GM23338 (cell line): ENCODE results near the gene MAD1L1.

Experiments used
- CREB1 ChIP-seq: fragments of 250-450 bp; sonication (Bioruptor Pico); IDR thresholded peaks from 2 replicates; pipeline ENCODE4 v1.5.0; 2020; ENCODE audit warnings: low read depth, mild to moderate bottlenecking, moderate library complexity
- EZH2 ChIP-seq: fragments of 200-600 bp; sonication (generic); IDR thresholded peaks from one replicate; pipeline ENCODE4 v1.8.0; 2017; ENCODE audit warnings: antibody characterized with exemption, mild to moderate bottlenecking, low read depth; ENCODE audit not compliant: unreplicated experiment
- EZH2phosphoT487 ChIP-seq: fragments of 200-600 bp; sonication (generic); IDR thresholded peaks from one replicate; pipeline ENCODE4 v1.8.1; 2018; ENCODE audit warnings: antibody characterized with exemption; ENCODE audit not compliant: unreplicated experiment
- STAT1 ChIP-seq: IDR thresholded peaks from one replicate; pipeline ENCODE4 v1.6.1; 2016; ENCODE audit warnings: antibody characterized with exemption; ENCODE audit not compliant: unreplicated experiment
- TF ChIP-seq, protein P1 (sequence below), 2 experiments: fragments of 200-600 bp in 1 of 2; sonication (generic) in 1 of 2; conservative IDR thresholded peaks; 2 replicates each; pipeline versions ENCODE4 v1.5.1 to v1.6.1; 2016 to 2017; ENCODE audit warnings: antibody characterized with exemption in 2 of 2, low read depth in 2 of 2, mild to moderate bottlenecking in 2 of 2, moderate library complexity in 1 of 2
- TF ChIP-seq, protein P2 (sequence below): IDR thresholded peaks from one replicate; pipeline ENCODE4 v1.6.1; 2018; ENCODE audit warnings: antibody characterized with exemption; ENCODE audit not compliant: unreplicated experiment
- TF ChIP-seq, protein P3 (sequence below): fragments of 250-450 bp; sonication (Bioruptor Pico); IDR thresholded peaks from 2 replicates; pipeline ENCODE4 v1.5.0; 2020; ENCODE audit warnings: mild to moderate bottlenecking, moderate library complexity

DNA sequence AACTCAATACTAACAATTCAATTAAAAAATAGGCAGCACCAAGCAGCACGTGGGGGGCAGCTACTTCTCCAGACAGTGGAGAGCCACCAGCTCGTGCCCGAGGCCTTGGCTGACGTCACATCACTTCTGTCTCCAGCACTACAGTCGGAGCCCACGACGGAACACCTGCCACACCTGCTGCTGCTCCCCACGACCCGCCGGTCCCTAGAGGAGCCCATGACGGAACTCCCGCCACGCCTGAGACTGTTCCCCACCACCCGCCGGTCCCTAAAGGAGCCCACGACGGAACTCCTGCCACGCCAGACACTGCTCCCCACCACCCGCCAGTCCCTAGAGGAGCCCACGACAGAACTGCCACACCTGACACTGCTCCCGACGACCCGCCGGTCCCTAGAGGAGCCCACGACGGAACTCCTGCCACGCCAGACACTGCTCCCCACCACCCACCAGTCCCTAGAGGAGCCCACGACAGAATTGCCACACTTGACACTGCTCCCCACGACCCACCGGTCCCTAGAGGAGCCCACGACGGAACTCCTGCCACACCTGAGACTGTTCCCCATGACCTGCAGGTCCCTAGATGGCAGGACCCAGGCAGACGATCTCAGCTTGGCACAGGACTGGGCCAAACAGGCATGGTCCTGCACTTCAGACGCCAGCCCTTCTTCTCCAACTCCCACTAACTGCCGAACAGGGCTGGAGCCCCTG, 304.7 kb downstream of the MAD1L1 start:
- TF ChIP-seq, protein P1, sequence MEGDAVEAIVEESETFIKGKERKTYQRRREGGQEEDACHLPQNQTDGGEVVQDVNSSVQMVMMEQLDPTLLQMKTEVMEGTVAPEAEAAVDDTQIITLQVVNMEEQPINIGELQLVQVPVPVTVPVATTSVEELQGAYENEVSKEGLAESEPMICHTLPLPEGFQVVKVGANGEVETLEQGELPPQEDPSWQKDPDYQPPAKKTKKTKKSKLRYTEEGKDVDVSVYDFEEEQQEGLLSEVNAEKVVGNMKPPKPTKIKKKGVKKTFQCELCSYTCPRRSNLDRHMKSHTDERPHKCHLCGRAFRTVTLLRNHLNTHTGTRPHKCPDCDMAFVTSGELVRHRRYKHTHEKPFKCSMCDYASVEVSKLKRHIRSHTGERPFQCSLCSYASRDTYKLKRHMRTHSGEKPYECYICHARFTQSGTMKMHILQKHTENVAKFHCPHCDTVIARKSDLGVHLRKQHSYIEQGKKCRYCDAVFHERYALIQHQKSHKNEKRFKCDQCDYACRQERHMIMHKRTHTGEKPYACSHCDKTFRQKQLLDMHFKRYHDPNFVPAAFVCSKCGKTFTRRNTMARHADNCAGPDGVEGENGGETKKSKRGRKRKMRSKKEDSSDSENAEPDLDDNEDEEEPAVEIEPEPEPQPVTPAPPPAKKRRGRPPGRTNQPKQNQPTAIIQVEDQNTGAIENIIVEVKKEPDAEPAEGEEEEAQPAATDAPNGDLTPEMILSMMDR (conservative IDR thresholded peaks at IDR 0.05; ENCODE audit: low read depth in 2 of 2) = no peak
- TF ChIP-seq, protein P2, sequence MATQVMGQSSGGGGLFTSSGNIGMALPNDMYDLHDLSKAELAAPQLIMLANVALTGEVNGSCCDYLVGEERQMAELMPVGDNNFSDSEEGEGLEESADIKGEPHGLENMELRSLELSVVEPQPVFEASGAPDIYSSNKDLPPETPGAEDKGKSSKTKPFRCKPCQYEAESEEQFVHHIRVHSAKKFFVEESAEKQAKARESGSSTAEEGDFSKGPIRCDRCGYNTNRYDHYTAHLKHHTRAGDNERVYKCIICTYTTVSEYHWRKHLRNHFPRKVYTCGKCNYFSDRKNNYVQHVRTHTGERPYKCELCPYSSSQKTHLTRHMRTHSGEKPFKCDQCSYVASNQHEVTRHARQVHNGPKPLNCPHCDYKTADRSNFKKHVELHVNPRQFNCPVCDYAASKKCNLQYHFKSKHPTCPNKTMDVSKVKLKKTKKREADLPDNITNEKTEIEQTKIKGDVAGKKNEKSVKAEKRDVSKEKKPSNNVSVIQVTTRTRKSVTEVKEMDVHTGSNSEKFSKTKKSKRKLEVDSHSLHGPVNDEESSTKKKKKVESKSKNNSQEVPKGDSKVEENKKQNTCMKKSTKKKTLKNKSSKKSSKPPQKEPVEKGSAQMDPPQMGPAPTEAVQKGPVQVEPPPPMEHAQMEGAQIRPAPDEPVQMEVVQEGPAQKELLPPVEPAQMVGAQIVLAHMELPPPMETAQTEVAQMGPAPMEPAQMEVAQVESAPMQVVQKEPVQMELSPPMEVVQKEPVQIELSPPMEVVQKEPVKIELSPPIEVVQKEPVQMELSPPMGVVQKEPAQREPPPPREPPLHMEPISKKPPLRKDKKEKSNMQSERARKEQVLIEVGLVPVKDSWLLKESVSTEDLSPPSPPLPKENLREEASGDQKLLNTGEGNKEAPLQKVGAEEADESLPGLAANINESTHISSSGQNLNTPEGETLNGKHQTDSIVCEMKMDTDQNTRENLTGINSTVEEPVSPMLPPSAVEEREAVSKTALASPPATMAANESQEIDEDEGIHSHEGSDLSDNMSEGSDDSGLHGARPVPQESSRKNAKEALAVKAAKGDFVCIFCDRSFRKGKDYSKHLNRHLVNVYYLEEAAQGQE = no peak
- TF ChIP-seq EZH2phosphoT487 (no peak), EZH2 (no peak), CREB1 (CRISPR knock-in tag) (no peak), STAT1 (no peak)
- TF ChIP-seq, protein P3, sequence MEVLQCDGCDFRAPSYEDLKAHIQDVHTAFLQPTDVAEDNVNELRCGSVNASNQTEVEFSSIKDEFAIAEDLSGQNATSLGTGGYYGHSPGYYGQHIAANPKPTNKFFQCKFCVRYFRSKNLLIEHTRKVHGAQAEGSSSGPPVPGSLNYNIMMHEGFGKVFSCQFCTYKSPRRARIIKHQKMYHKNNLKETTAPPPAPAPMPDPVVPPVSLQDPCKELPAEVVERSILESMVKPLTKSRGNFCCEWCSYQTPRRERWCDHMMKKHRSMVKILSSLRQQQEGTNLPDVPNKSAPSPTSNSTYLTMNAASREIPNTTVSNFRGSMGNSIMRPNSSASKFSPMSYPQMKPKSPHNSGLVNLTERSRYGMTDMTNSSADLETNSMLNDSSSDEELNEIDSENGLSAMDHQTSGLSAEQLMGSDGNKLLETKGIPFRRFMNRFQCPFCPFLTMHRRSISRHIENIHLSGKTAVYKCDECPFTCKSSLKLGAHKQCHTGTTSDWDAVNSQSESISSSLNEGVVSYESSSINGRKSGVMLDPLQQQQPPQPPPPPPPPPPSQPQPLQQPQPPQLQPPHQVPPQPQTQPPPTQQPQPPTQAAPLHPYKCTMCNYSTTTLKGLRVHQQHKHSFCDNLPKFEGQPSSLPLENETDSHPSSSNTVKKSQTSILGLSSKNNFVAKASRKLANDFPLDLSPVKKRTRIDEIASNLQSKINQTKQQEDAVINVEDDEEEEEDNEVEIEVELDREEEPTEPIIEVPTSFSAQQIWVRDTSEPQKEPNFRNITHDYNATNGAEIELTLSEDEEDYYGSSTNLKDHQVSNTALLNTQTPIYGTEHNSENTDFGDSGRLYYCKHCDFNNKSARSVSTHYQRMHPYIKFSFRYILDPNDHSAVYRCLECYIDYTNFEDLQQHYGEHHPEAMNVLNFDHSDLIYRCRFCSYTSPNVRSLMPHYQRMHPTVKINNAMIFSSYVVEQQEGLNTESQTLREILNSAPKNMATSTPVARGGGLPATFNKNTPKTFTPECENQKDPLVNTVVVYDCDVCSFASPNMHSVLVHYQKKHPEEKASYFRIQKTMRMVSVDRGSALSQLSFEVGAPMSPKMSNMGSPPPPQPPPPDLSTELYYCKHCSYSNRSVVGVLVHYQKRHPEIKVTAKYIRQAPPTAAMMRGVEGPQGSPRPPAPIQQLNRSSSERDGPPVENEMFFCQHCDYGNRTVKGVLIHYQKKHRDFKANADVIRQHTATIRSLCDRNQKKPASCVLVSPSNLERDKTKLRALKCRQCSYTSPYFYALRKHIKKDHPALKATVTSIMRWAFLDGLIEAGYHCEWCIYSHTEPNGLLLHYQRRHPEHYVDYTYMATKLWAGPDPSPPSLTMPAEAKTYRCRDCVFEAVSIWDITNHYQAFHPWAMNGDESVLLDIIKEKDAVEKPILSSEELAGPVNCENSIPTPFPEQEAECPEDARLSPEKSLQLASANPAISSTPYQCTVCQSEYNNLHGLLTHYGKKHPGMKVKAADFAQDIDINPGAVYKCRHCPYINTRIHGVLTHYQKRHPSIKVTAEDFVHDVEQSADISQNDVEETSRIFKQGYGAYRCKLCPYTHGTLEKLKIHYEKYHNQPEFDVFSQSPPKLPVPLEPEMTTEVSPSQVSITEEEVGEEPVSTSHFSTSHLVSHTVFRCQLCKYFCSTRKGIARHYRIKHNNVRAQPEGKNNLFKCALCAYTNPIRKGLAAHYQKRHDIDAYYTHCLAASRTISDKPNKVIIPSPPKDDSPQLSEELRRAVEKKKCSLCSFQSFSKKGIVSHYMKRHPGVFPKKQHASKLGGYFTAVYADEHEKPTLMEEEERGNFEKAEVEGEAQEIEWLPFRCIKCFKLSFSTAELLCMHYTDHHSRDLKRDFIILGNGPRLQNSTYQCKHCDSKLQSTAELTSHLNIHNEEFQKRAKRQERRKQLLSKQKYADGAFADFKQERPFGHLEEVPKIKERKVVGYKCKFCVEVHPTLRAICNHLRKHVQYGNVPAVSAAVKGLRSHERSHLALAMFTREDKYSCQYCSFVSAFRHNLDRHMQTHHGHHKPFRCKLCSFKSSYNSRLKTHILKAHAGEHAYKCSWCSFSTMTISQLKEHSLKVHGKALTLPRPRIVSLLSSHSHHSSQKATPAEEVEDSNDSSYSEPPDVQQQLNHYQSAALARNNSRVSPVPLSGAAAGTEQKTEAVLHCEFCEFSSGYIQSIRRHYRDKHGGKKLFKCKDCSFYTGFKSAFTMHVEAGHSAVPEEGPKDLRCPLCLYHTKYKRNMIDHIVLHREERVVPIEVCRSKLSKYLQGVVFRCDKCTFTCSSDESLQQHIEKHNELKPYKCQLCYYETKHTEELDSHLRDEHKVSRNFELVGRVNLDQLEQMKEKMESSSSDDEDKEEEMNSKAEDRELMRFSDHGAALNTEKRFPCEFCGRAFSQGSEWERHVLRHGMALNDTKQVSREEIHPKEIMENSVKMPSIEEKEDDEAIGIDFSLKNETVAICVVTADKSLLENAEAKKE (CRISPR knock-in tag) = no peak
